ENCODE measurements around the gene B4GALNT4. TPM values are rescaled to one million over a fixed set of nuclear protein-coding genes. Genes with fewer than 3 reads are reported as not detected.
"Not testable (repeated sequence)": the region's sequence is repeated elsewhere in the genome, so short reads cannot be mapped to it uniquely, and the experiment has no call there.

Gene B4GALNT4
- total RNA-seq, 1 donor from 2014 or later = 0.38 TPM

GRCh38 chr11:400241-400689, 31.0 kb downstream of the B4GALNT4 start:
- Histone ChIP-seq H3K4me3 (no peak overlapping the region), H3K27ac (no peak overlapping the region), H3K27me3 (ENCODE audit: low read depth) (no peaks in the 10 kb centered on the region), H3K36me3 (no peaks in the 10 kb centered on the region), H3K9me3 (no peaks in the 10 kb centered on the region), H3K4me1 (peaks cover 16% of the 10 kb centered on the region)
- DNase-seq (peak; percentile 24), ATAC-seq (no peak)
- TF ChIP-seq CTCF (IDR thresholded peaks at IDR 0.05) = no peak
- intact Hi-C loops (cut with DNase I) = no loop called here

GRCh38 chr11:401196-401595, 31.9 kb downstream of the B4GALNT4 start:
- H3K27ac ChIP-seq; ATAC-seq; intact Hi-C loops (cut with DNase I); H3K4me3 ChIP-seq; H3K9me3 ChIP-seq; H3K27me3 ChIP-seq (ENCODE audit: low read depth); H3K36me3 ChIP-seq: not testable (repeated sequence)
- peaks cover 19% of the 10 kb centered on the region for H3K4me1 ChIP-seq
- peak; percentile 1 for DNase-seq

GRCh38 chr11:403021-403760, 33.9 kb downstream of the B4GALNT4 start:
- ATAC-seq (no peak), DNase-seq (peak; percentile 47)
- H3K27me3 ChIP-seq (ENCODE audit: low read depth) = no peaks in the 10 kb centered on the region
- H3K4me3 ChIP-seq = no peak overlapping the region
- H3K9me3 ChIP-seq = no peaks in the 10 kb centered on the region
- TF ChIP-seq CTCF (IDR thresholded peaks at IDR 0.05) = no peak
- H3K4me1 ChIP-seq = peaks cover 13% of the 10 kb centered on the region
- H3K27ac ChIP-seq = no peak overlapping the region
- intact Hi-C loops (cut with DNase I) = no loop called here
- H3K36me3 ChIP-seq = peaks cover 4% of the 10 kb centered on the region

GRCh38 chr11:403761-404431, 34.6 kb downstream of the B4GALNT4 start:
- no peaks in the 10 kb centered on the region for H3K27me3 ChIP-seq (ENCODE audit: low read depth)
- peaks cover 13% of the 10 kb centered on the region for H3K4me1 ChIP-seq
- H3K36me3 ChIP-seq = peaks cover 4% of the 10 kb centered on the region
- DNase-seq (peak; percentile 48), ATAC-seq (no peak)
- H3K9me3 ChIP-seq = no peaks in the 10 kb centered on the region
- TF ChIP-seq CTCF (IDR thresholded peaks at IDR 0.05) = no peak
- H3K4me3 ChIP-seq = no peak overlapping the region
- intact Hi-C loops (cut with DNase I) = no loop called here
- no peak overlapping the region for H3K27ac ChIP-seq

- ATAC-seq = no peak
- H3K4me1 ChIP-seq = peaks cover 13% of the 10 kb centered on the region
- no peak for TF ChIP-seq CTCF (IDR thresholded peaks at IDR 0.05)
- no peak overlapping the region for H3K4me3 ChIP-seq
- no peaks in the 10 kb centered on the region for H3K9me3 ChIP-seq
- no peaks in the 10 kb centered on the region for H3K27me3 ChIP-seq (ENCODE audit: low read depth)
- peak; percentile 46 for DNase-seq
- H3K27ac ChIP-seq = no peak overlapping the region
- peaks cover 4% of the 10 kb centered on the region for H3K36me3 ChIP-seq
- intact Hi-C loops (cut with DNase I) = no loop called here
Observed at GRCh38 chr11:404551-405264, 35.4 kb downstream of the B4GALNT4 start.

Measured in lower lobe of right lung (tissue), 2 donors.